ENCODE data around the gene OR1F1. TPM values are rescaled to one million over a fixed set of nuclear protein-coding genes. Genes with fewer than 3 reads are reported as not detected.

Gene OR1F1
- total and polyA plus RNA-seq, 2 experiments from 2014 or later, result not detected

DNA sequence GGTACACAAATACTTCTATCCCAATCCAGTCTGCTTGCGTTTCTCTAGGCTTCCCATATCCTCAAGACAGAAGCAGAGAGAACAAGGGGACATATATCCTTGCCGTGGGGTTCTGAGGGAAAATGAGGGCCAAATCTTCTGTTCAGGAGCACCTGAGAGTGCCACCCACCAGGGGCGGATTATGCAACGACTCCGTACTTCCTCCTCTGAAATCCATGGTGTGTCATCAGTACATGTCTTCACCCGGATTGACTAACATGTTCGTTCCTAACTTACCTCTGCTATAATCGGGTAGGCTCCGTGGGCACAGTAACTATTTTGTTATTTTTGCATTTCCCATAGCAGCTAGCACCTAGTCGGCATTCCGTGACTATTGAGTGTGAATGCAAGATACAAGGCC lies 54.7 kb downstream of the OR1F1 start:
- Histone ChIP-seq H4K20me1 (ENCODE audit: insufficient read depth) (no peaks in the 10 kb centered on the region), H3K27me3 (replicated peaks; ENCODE audit: insufficient read depth) (no peaks in the 10 kb centered on the region), H2AFZ (no peak overlapping the region), H3K9ac (no peak overlapping the region), H3F3A (ENCODE audit: insufficient read depth) (no peaks in the 10 kb centered on the region), H3K4me3 (no peak overlapping the region), H3K27ac (no peak overlapping the region), H3K9me3 (ENCODE audit: low read depth) (no peaks in the 10 kb centered on the region), H3K9me2 (ENCODE audit: insufficient read depth) (no peaks in the 10 kb centered on the region), H3K36me3 (ENCODE audit: low read depth) (no peaks in the 10 kb centered on the region), H3K4me2 (ENCODE audit: unreplicated experiment) (no peak overlapping the region), H3K4me1 (ENCODE audit: insufficient read depth) (no peaks in the 10 kb centered on the region), H3K79me2 (ENCODE audit: insufficient read depth) (no peaks in the 10 kb centered on the region)
- DNase-seq, result no peak
- in situ Hi-C loops (cut with MboI), result no loop called here
- no peak for TF ChIP-seq EZH2 (IDR thresholded peaks at IDR 0.05; ENCODE audit: insufficient read depth, poor library complexity, severe bottlenecking)
- no peak for TF ChIP-seq EZH2phosphoT487 (IDR thresholded peaks at IDR 0.05; ENCODE audit: insufficient read depth, low read depth)
- 69% methylated on average over 11 of the region's 11 CpGs for WGBS, 2 experiments (ENCODE audit: low coverage in 1 of 2, low lambda C conversion rate in 2 of 2, missing lambda C conversion rate in 2 of 2)

GRCh38 chr16:3243882-3244281 lies 55.9 kb downstream of the OR1F1 start:
- H3K79me2 ChIP-seq (ENCODE audit: insufficient read depth), result no peaks in the 10 kb centered on the region
- WGBS, 2 experiments (ENCODE audit: low coverage in 1 of 2, low lambda C conversion rate in 2 of 2, missing lambda C conversion rate in 2 of 2), result 60 to 64% methylated on average over 6 of the region's 6 CpGs
- H3K9ac ChIP-seq, result no peak overlapping the region
- no peaks in the 10 kb centered on the region for H3F3A ChIP-seq (ENCODE audit: insufficient read depth)
- in situ Hi-C loops (cut with MboI), result no loop called here
- DNase-seq, result no peak
- no peak overlapping the region for H3K27ac ChIP-seq
- no peaks in the 10 kb centered on the region for H3K9me3 ChIP-seq (ENCODE audit: low read depth)
- H4K20me1 ChIP-seq (ENCODE audit: insufficient read depth), result no peaks in the 10 kb centered on the region
- no peak overlapping the region for H3K4me3 ChIP-seq
- H2AFZ ChIP-seq, result no peak overlapping the region
- H3K9me2 ChIP-seq (ENCODE audit: insufficient read depth), result no peaks in the 10 kb centered on the region
- TF ChIP-seq EZH2 (IDR thresholded peaks at IDR 0.05; ENCODE audit: insufficient read depth, poor library complexity, severe bottlenecking), result no peak
- no peaks in the 10 kb centered on the region; the same call in 1 of the 2 replicates for H3K27me3 ChIP-seq (replicated peaks; ENCODE audit: insufficient read depth)
- no peaks in the 10 kb centered on the region for H3K4me1 ChIP-seq (ENCODE audit: insufficient read depth)
- H3K4me2 ChIP-seq (ENCODE audit: unreplicated experiment), result no peak overlapping the region
- no peaks in the 10 kb centered on the region for H3K36me3 ChIP-seq (ENCODE audit: low read depth)

DNA sequence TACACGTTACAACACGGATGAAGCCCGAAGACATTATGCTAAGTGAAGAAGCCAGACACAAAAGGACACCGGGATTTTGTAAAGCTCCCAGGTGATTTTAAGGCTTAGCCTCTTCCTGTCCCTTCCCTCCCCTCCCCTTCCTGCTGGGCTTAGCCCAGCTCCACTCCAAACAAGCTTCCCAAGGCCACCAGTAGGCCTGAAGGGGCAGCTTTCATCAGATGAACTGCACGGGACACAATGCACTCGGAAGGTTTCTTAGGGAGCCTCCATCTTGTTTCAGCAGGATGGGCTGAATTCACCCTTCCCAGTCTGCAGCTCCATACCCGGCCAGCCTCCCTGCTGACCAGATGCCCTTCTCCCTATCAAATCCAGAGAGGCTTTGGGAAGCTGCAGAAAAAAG lies 58.0 kb downstream of the OR1F1 start:
- H3K4me1 ChIP-seq (ENCODE audit: insufficient read depth), result no peaks in the 10 kb centered on the region
- H4K20me1 ChIP-seq (ENCODE audit: insufficient read depth), result no peaks in the 10 kb centered on the region
- no peak overlapping the region for H3K9ac ChIP-seq
- H3K4me2 ChIP-seq (ENCODE audit: unreplicated experiment), result no peak overlapping the region
- no peaks in the 10 kb centered on the region for H3K9me2 ChIP-seq (ENCODE audit: insufficient read depth)
- in situ Hi-C loops (cut with MboI), result no loop called here
- no peaks in the 10 kb centered on the region for H3K79me2 ChIP-seq (ENCODE audit: insufficient read depth)
- H3K36me3 ChIP-seq (ENCODE audit: low read depth), result no peaks in the 10 kb centered on the region
- H3K9me3 ChIP-seq (ENCODE audit: low read depth), result no peaks in the 10 kb centered on the region
- H3K4me3 ChIP-seq, result no peak overlapping the region
- no peak overlapping the region for H2AFZ ChIP-seq
- 59 to 64% methylated on average over 7 of the region's 7 CpGs for WGBS, 2 experiments (ENCODE audit: low coverage in 1 of 2, low lambda C conversion rate in 2 of 2, missing lambda C conversion rate in 2 of 2)
- H3F3A ChIP-seq (ENCODE audit: insufficient read depth), result no peaks in the 10 kb centered on the region
- no peak for TF ChIP-seq EZH2phosphoT487 (IDR thresholded peaks at IDR 0.05; ENCODE audit: insufficient read depth, low read depth)
- TF ChIP-seq EZH2 (IDR thresholded peaks at IDR 0.05; ENCODE audit: insufficient read depth, poor library complexity, severe bottlenecking), result no peak
- no peak overlapping the region for H3K27ac ChIP-seq
- H3K27me3 ChIP-seq (replicated peaks; ENCODE audit: insufficient read depth), result no peaks in the 10 kb centered on the region; the same call in none of the 2 replicates
- no peak for DNase-seq

DNA sequence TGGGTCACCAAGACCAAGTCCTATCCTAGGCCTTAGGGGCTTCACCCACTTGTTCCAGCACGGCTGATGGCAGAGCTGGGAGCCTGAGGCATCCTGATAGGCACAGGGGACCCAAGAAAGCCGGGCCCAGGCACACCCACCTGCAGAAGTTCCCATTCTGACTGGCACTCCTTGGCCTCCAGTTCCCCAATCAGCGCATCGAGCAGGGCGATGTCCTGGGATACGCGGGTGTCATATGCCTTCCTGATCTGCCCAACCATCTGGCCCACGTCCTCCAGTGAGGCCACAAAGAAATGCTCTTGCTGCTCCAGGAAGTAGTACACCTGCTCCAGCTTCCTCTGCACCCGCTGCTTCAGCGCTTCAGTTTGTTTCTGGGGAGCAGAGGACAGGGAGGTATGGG lies 58.9 kb downstream of the OR1F1 start:
- Histone ChIP-seq H3K4me1 (ENCODE audit: insufficient read depth) (no peaks in the 10 kb centered on the region), H3K36me3 (ENCODE audit: low read depth) (no peaks in the 10 kb centered on the region), H3K27ac (no peak overlapping the region), H3K27me3 (replicated peaks; ENCODE audit: insufficient read depth) (no peaks in the 10 kb centered on the region; the same call in none of the 2 replicates), H3K79me2 (ENCODE audit: insufficient read depth) (no peaks in the 10 kb centered on the region), H2AFZ (no peak overlapping the region), H3K9me2 (ENCODE audit: insufficient read depth) (no peaks in the 10 kb centered on the region), H4K20me1 (ENCODE audit: insufficient read depth) (no peaks in the 10 kb centered on the region), H3F3A (ENCODE audit: insufficient read depth) (no peaks in the 10 kb centered on the region), H3K4me2 (ENCODE audit: unreplicated experiment) (no peak overlapping the region), H3K4me3 (no peak overlapping the region), H3K9ac (no peak overlapping the region), H3K9me3 (ENCODE audit: low read depth) (no peaks in the 10 kb centered on the region)
- 70 to 75% methylated on average over 10 of the region's 10 CpGs for WGBS, 2 experiments (ENCODE audit: low coverage in 1 of 2, low lambda C conversion rate in 2 of 2, missing lambda C conversion rate in 2 of 2)
- no peak for DNase-seq
- TF ChIP-seq EZH2 (IDR thresholded peaks at IDR 0.05; ENCODE audit: insufficient read depth, poor library complexity, severe bottlenecking) (no peak), EZH2phosphoT487 (IDR thresholded peaks at IDR 0.05; ENCODE audit: insufficient read depth, low read depth) (no peak)
- in situ Hi-C loops (cut with MboI), result no loop called here

- WGBS, 2 experiments (ENCODE audit: low coverage in 1 of 2, low lambda C conversion rate in 2 of 2, missing lambda C conversion rate in 2 of 2), result 48% methylated on average over 5 of the region's 5 CpGs
- Histone ChIP-seq H2AFZ (no peak overlapping the region), H3K4me2 (ENCODE audit: unreplicated experiment) (no peak overlapping the region), H3K9me3 (ENCODE audit: low read depth) (no peaks in the 10 kb centered on the region), H3K9ac (no peak overlapping the region), H3K36me3 (ENCODE audit: low read depth) (no peaks in the 10 kb centered on the region), H4K20me1 (ENCODE audit: insufficient read depth) (no peaks in the 10 kb centered on the region), H3K27ac (no peak overlapping the region), H3K9me2 (ENCODE audit: insufficient read depth) (no peaks in the 10 kb centered on the region), H3K4me1 (ENCODE audit: insufficient read depth) (no peaks in the 10 kb centered on the region), H3F3A (ENCODE audit: insufficient read depth) (no peaks in the 10 kb centered on the region), H3K27me3 (replicated peaks; ENCODE audit: insufficient read depth) (no peaks in the 10 kb centered on the region; the same call in none of the 2 replicates), H3K79me2 (ENCODE audit: insufficient read depth) (no peaks in the 10 kb centered on the region), H3K4me3 (no peak overlapping the region)
- TF ChIP-seq EZH2phosphoT487 (IDR thresholded peaks at IDR 0.05; ENCODE audit: insufficient read depth, low read depth) (no peak), EZH2 (IDR thresholded peaks at IDR 0.05; ENCODE audit: insufficient read depth, poor library complexity, severe bottlenecking) (no peak)
- in situ Hi-C loops (cut with MboI), result no loop called here
- DNase-seq, result no peak
Measured at GRCh38 chr16:3248596-3248995, 60.6 kb downstream of the OR1F1 start.

Data from GM23248 (cell line).